ENCODE data around the gene NSFL1C. TPM values are rescaled to one million over a fixed set of nuclear protein-coding genes. Genes with fewer than 3 reads are reported as not detected.

Gene NSFL1C
- polyA plus RNA-seq (2012; rRNA removed): 30.6 and 45.9 TPM in 2 replicates
- 47.4 and 48.2 TPM in 2 replicates for polyA plus RNA-seq (2012; cell fraction: cytosol; rRNA removed)
- polyA plus RNA-seq (2012; cell fraction: nucleus; rRNA removed): 54.6 and 60.7 TPM in 2 replicates

- DNase-seq: peak; percentile 98
- Histone ChIP-seq H3K4me2 (peak within 1 kb of the TSS; percentile 90), H3K9me3 (no peaks in the 10 kb centered on the region), H3K4me3 (ENCODE audit: low read depth in 2 of 2, low read length in 1 of 2) (peak within 1 kb of the TSS; percentile 81 to 97), H3K36me3 (replicated peaks in 1 of 2; ENCODE audit: control insufficient read depth in 1 of 2, insufficient read depth in 2 of 2, low read length in 1 of 2) (peaks cover 9 to 23% of the 10 kb centered on the region in 2 experiments), H3K79me2 (ENCODE audit: insufficient read depth) (peaks cover 49% of the 10 kb centered on the region), H3K9ac (peak within 1 kb of the TSS; percentile 91), H3K9me2 (no peaks in the 10 kb centered on the region), H4K20me1 (ENCODE audit: insufficient read depth) (peaks cover 37% of the 10 kb centered on the region), H3F3A (replicated peaks; ENCODE audit: insufficient read depth) (peaks cover 5% of the 10 kb centered on the region), H3K27ac (ENCODE audit: low read depth in 2 of 2, low read length in 1 of 2) (peak within 1 kb of the TSS; percentile 76 to 79), H3K4me1 (ENCODE audit: control insufficient read depth in 1 of 2, insufficient read depth in 2 of 2, low read depth in 1 of 2, low read length in 1 of 2) (peaks cover 15 to 16% of the 10 kb centered on the region in 2 experiments; a peak in 1 of 4 replicates), H2AFZ (ENCODE audit: low read depth) (peak within 1 kb of the TSS; percentile 67; the same call in 1 of the 2 replicates), H3K27me3 (ENCODE audit: insufficient read depth) (no peaks in the 10 kb centered on the region)
- WGBS (ENCODE audit: low lambda C conversion rate): 4% methylated on average over 6 of the region's 104 CpGs
- POLR2A ChIA-PET: interaction anchor here (0.7 kb wide), 1 partner anchor 74 kb away, joined by 3 read pairs; the partner anchor contains the start of gene FKBP1A
- CTCF ChIA-PET: interaction anchor here (0.6 to 4.8 kb wide), 37 partner anchors 10 to 765 kb away, joined by 3 to 31 read pairs (median 5); partner anchors contain the start of genes C20orf202 and SIRPB2
- no peak for TF ChIP-seq FOXM1 (IDR thresholded peaks at IDR 0.05; ENCODE audit: low read depth)
- TF ChIP-seq YY1 (IDR thresholded peaks at IDR 0.05; ENCODE audit: low read depth): peak; percentile 95
- TF ChIP-seq MXI1 (IDR thresholded peaks at IDR 0.05; ENCODE audit: low read depth, low read length): peak; percentile 22; the same call in 1 of the 2 replicates
- no peak for TF ChIP-seq FOSL2 (IDR thresholded peaks at IDR 0.05; ENCODE audit: borderline replicate concordance, low read depth)
- TF ChIP-seq SMC3 (IDR thresholded peaks at IDR 0.05; ENCODE audit: low read depth, low read length): peak; percentile 52; the same call in 1 of the 2 replicates
- peak; percentile 59 for TF ChIP-seq CHD2 (IDR thresholded peaks at IDR 0.05; ENCODE audit: low read length, partially characterized antibody)
- 0 out of 2 replicates have a peak, but pooled peaks have one; percentile 4 for TF ChIP-seq NFIC (IDR thresholded peaks at IDR 0.05; ENCODE audit: borderline replicate concordance)
- no peak for TF ChIP-seq RXRA (IDR thresholded peaks at IDR 0.05; ENCODE audit: borderline replicate concordance, low read depth)
- TF ChIP-seq TAF1 (IDR thresholded peaks at IDR 0.05; ENCODE audit: borderline replicate concordance, low read depth, low read length): peak; percentile 98
- peak; percentile 78; the same call in 1 of the 2 replicates for TF ChIP-seq SIN3A (IDR thresholded peaks at IDR 0.05; ENCODE audit: borderline replicate concordance, low read depth, low read length)
- TF ChIP-seq MAX (IDR thresholded peaks at IDR 0.05; ENCODE audit: low read depth): peak; percentile 35; the same call in 1 of the 2 replicates
- TF ChIP-seq EP300 (IDR thresholded peaks at IDR 0.05; ENCODE audit: borderline replicate concordance in 1 of 2, low read depth in 1 of 2, low read length in 1 of 2): peak; percentile 22 to 23; a peak in 1 of 4 replicates
- TF ChIP-seq CTCF (IDR thresholded peaks at IDR 0.05): peak; percentile 72
- peak; percentile 68 for TF ChIP-seq GABPA (IDR thresholded peaks at IDR 0.05; ENCODE audit: low read depth)
- peak; percentile 79 for TF ChIP-seq POLR2AphosphoS5 (IDR thresholded peaks at IDR 0.05; ENCODE audit: low read depth, low read length)
- peak; percentile 79 for TF ChIP-seq REST (IDR thresholded peaks at IDR 0.05; ENCODE audit: low read depth, low read length)
- peak; percentile 44; the same call in 1 of the 2 replicates for TF ChIP-seq TCF12 (IDR thresholded peaks at IDR 0.05)
- TF ChIP-seq ELF1 (IDR thresholded peaks at IDR 0.05): no peak
- TF ChIP-seq MEF2A (IDR thresholded peaks at IDR 0.05; ENCODE audit: borderline replicate concordance, low read depth): no peak
- peak; percentile 64; the same call in 1 of the 2 replicates for TF ChIP-seq RFX5 (IDR thresholded peaks at IDR 0.05; ENCODE audit: low read length)
- TF ChIP-seq IRF3 (IDR thresholded peaks at IDR 0.05; ENCODE audit: low read depth, low read length): 0 out of 2 replicates have a peak, but pooled peaks have one; percentile 11
- peak; percentile 32; the same call in 1 of the 2 replicates for TF ChIP-seq RAD21 (IDR thresholded peaks at IDR 0.05; ENCODE audit: low read length)
Observed at GRCh38 chr20:1466211-1467081, at the start of gene NSFL1C. NSFL1C (minus strand) TSS chr20:1466849; CDS start chr20:1466824, 25 bp downstream.
